HG02571 (cell line): ENCODE data around the gene KCNQ1OT1.

Source experiments
- ATAC-seq: cut with Tn5 transposase; IDR thresholded peaks from one replicate; pipeline ENCODE4 v1.9.1; 2021; ENCODE audit warnings: mild to moderate bottlenecking, moderate library complexity; ENCODE audit not compliant: unreplicated experiment

KCNQ1OT1 gene

GRCh38 chr11:2584812-2585565 is 114.8 kb downstream of the KCNQ1OT1 start:
- no peak for ATAC-seq

DNA sequence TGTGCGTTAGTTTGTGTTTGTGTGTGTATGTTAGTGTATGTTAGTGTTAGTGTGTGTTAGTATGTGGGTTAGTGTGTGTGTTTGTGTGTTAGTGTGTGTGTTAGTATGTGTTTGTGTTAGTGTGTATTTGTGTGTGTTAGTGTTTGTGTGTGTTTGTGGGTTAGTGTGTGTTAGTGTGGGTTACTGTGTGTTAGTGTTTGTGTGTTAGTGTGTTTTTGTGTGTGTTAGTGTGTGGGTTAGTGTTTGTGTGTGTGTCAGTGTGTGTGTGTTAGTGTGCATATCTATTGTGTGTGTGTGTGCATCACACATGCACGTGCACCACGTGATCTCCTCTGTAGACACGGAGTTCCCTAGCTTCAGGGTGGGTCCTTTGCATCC is 115.4 kb downstream of the KCNQ1OT1 start:
- ATAC-seq, result no peak

DNA sequence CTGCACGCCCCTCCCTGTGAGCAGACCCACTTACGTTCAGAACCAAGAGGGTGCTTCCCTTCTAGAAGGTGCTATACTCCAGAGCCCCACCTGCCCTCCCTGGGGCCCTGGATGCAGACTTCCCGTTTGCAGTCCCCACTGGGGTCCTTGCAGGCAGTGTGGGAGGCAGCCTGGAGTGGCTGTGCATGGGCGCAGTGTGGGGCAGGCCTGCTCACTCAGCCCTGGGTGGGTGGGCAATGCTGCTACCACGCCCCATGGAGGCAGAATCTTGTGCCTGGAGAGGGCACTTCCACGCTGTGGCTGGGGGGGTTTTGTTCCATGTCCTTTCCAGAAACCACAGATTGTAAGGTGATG is 116.2 kb downstream of the KCNQ1OT1 start:
- ATAC-seq, result no peak

DNA sequence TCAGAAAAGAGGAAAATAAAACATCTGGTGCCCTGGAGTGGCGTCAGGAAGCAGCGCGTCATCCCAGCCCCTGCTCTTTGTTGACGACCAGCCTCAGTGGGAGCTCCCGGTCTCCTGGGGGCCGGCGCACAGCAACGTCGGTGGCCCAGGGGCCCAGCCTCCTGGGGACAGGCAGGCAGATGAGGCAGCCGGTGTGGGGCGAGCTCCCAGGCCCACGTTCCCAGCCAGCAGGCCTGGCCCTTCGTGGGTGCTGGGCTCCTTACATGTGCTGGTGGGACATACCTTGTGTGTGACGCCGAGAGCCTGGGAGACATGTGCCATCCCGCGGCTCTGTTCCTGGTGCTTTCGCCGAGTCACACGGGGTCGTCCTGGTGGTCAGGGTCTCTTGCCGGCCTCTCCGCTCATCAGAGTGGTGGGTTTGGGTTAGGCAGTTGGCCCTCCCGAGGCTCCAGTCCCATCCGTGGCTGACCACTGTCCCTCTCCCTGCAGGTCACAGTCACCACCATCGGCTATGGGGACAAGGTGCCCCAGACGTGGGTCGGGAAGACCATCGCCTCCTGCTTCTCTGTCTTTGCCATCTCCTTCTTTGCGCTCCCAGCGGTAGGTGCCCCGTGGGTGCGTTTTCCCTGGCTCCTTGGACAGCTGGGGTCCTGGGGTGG is 116.7 kb downstream of the KCNQ1OT1 start:
- ATAC-seq, result no peak

- no peak for ATAC-seq
Measured at GRCh38 chr11:2582351-2582945, 117.3 kb downstream of the KCNQ1OT1 start.

DNA sequence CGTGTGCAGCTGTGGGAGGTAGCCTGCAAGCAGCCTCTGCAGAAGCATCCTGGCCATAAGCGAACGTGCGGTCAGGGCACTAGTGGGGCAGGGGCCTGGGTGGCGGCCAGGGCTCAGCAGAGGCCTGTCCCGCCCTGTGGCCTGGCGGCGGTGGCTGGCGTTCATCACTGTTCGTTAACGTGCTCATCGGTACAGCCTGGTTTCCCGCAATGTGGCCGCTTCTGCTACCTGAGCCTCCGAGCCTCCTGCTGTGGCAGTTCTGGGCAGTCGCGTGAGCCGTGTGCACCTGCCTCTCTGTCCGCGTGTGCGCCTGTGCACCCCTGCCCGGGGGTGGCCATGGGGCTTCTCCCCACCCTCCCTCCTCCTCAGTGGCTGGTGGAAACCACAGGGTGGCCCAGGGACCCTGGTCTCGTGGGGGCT is 117.9 kb downstream of the KCNQ1OT1 start:
- ATAC-seq, result no peak

GRCh38 chr11:2581151-2581930 is 118.5 kb downstream of the KCNQ1OT1 start:
- ATAC-seq, result no peak

DNA sequence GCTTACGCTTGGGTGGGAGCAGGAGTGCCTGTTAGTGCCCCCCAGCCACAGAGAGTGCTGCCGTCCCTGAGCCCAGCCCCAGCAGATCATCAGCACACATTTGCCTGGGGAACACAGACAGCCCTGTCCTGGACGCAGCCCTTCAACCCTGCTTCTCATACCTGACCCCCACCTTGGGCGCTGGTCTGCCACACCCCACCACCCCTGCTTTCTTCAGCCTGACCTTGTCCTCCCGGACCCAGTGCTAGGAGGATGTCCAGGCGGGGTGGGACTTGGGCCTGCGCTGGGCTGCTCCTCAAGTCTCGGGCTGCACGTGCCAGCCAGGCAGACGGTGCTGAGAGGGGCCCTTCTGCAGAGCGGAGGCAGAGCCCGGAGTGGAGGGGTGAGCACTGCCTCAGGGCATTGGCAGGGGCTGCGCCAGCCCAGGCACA is 119.2 kb downstream of the KCNQ1OT1 start:
- ATAC-seq, result no peak

- ATAC-seq, result no peak
Measured at GRCh38 chr11:2580061-2580421, 119.8 kb downstream of the KCNQ1OT1 start.

DNA sequence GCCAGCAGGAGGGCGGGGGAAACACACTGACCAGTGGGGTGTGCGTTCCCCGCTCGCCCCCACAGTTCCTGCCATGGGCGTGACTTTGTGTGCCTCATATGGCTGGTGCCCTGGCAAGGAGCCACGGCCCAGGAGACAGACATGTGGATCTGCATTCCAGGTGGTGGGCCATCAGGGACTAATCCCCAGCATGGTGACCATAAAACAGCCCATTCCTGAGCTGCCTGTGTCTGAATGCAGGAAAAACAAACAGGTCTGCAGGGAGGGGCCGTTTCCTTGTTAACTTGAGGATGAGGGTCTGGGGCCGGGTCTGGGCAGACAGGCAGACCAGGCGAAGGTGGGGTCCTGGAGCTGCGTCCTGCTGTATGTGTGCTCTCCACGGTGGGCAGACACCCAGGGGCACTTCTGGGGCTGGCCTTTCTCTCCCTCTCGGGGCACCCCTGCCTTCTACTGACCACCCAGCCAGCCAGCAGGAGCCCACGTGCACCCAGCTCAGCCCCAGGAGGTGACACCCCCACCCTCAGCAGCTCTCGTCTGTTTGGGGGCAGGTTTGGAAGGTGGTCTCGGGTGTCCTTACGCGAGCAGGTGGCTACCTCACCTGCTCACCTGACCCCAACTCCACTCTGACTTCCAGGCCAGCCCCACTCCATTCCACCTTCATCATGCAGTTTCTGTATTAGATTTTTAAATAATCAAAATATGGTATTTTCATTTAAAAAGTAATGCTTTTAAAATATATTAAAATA is 120.3 kb downstream of the KCNQ1OT1 start:
- ATAC-seq, result no peak

DNA sequence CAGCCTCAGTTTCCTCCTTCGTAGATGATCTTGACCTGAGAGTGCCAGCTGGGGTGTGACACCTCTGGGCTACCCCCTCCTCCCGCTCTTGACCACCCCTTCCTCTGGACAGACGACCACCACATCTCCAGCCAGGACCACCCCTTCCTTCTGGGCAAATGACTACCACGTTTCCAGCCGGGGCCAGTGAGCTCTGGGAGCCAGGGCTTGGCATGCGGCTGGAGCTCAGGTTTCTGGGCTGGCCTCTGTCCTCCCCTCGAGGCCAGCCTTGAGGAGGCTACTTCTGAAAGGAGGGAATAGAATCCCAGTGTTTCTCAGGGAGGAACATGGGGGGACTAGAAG is 120.9 kb downstream of the KCNQ1OT1 start:
- no peak for ATAC-seq

DNA sequence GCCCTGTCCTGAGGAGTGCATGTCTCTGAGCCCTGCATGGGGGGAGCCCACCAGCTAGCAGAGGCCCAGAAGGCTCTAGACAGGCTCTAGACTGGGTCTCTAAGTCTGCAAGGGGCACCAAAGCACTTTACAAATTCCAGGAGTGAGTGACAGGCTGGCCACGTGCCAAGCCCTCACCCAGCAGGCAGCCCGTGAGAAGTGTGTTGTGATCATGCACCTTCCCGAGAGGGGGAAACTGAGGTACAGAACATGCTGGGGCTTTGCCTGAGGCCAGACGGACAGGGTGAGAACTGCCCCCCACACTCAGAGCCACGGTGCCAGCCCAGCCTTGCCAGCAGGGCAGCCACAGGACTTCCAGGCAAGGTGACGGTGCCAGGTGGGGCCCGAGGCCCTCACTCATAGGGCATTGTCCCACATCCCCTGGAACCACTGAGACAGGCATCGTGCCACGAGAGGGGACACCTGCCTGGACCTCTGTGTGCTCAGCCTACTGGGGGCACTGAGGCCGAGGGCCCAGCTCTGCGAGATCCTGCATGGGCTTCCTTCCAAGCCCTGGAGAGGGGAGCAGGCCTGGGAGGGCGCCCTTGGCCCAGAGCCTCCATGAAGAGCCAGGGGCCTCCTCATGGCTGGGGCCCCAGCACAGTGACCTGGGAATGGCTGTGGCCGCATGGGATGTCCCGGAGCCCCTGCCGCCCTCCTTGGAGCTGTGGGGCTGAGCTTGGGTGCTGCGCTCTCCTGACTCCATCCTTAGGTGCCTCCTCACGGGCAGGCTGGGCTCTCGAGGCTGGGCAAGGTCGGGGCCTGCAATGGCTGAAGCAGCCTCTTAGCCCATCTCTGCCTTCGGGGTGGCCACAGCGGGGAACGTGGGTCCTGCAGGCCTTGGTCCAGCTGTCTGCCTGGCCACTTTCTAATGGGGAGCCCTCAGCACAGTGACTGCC is 121.5 kb downstream of the KCNQ1OT1 start:
- ATAC-seq, result no peak

GRCh38 chr11:2577031-2577990 is 122.5 kb downstream of the KCNQ1OT1 start:
- no peak for ATAC-seq

DNA sequence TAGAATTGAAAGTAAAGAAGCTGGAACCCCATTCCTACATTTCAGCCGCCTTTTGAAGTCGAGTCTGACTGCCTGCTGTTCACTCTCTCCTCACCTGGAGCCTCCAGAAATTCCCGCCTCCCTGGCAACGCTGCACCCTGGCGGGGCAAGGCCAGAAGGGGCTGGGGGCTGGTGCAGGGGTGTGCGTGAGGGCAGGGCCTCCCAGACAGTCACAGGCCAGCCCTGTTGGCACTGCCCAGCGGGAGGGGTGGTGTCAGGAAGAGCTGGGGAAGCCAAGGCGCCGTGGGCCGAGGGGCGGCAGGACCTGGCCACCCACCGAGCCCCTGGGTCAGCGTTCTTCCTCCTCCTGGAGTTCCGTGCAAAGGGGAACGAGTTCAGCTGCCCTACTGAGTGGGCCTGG is 123.2 kb downstream of the KCNQ1OT1 start:
- no peak for ATAC-seq

GRCh38 chr11:2576111-2576510 is 123.7 kb downstream of the KCNQ1OT1 start:
- no peak for ATAC-seq

DNA sequence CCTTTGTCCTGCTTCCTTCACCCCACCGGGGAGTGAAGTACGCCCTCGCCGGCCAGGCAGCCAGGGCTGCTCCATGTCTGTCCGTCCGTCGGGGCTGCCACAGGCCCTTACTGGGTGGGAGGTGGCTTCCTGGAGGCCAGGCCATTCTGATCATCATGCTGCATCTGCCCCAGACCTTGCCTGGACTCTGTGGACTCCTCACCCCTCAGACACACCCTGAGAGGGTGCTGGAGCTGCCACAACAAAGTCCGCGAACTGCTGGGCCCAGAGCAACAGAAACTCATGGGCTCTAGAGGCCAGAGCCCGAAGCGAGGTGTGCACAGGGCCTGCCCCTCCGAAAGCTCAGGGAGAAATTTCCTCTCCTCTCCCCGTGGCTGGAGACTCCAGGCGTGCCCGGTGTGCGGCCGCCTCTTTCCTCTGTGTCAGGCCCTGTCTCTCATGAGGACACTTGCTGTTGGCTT is 124.2 kb downstream of the KCNQ1OT1 start:
- no peak for ATAC-seq

DNA sequence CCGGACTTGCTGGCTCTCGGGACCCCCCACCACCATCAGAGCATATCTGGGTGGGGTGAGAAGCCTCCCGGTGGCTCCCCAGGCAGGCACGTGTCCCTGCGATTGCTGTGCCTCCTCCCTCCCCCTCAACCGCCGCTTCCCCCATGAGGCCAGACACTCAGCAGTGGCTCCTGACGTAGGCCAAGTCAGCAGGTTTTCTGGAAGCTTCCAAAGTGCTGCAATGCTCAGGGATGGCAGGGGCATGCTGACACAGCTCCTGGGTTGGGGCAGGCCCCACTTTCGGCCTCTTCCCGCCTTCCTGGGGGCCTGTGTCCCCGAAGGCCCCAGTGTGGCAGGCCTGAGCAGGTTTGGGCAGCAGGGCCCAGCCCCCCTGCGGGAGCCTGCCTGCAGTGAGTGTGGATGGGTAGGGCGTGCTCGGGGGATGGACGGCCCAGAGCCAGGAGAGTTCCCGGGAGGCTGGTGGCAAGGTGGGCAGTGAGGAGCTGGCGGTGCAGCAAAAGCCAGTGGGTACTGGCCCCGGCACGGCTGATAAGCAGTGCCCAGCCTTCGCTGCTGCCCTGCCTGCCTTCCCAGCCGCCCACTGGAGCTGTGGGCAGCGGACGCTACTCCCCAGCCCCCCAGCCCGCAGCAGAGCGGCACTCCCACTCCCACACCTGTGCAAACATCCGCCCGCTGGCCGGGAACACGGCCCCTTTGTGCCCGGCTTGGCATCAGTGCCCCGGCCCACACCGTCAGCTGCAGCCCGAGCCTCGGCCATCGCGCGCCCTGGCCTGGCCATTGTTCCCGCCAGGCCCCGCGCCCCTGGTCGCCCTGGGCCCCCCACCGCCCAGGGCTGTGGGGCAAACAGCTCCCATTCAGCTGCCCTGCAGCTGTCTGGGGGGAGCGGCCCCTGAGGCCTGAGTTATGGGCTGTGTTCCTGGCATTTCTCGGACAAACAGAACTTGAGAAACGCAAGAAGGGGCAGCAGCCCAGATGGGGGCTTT is 125.0 kb downstream of the KCNQ1OT1 start:
- ATAC-seq, result no peak
